SK-N-SH treated with all-trans-retinoic acid at 6 μM for 48 hours (cell line): Measurements from ENCODE around the gene FGF4.

ENCODE experiments used
- ATAC-seq: fragments of 200-7000 bp; cut with Tn5 transposase; 3 replicates; pipeline ENCODE4 v1.9.1; 2020; ENCODE audit warnings: mild to moderate bottlenecking, moderate library complexity
- ARNTL ChIP-seq: fragments of 450-650 bp; formaldehyde crosslinking; IDR thresholded peaks from 2 replicates; pipeline ENCODE4 v1.5.0; 2020; ENCODE audit warnings: low read depth, mild to moderate bottlenecking, moderate library complexity, borderline replicate concordance
- BACH2 ChIP-seq: fragments of 250-450 bp; sonication (Bioruptor Pico); IDR thresholded peaks from 2 replicates; pipeline ENCODE4 v1.9.0; 2021; ENCODE audit warnings: mild to moderate bottlenecking, borderline replicate concordance
- CSDC2 ChIP-seq: fragments of 250-450 bp; sonication (Bioruptor Pico); IDR thresholded peaks from 2 replicates; pipeline ENCODE4 v1.5.0; 2020; ENCODE audit warnings: mild to moderate bottlenecking, moderate library complexity
- GLIS3 ChIP-seq: fragments of 250-450 bp; sonication (Bioruptor Pico); IDR thresholded peaks from 2 replicates; pipeline ENCODE4 v1.5.0; 2020; ENCODE audit warnings: mild to moderate bottlenecking, moderate library complexity
- ISL1 ChIP-seq: fragments of 250-450 bp; sonication (Bioruptor Pico); IDR thresholded peaks from 2 replicates; pipeline ENCODE4 v2.1.2; 2022; ENCODE audit warnings: mild to moderate bottlenecking, moderate library complexity
- PPARA ChIP-seq: fragments of 250-450 bp; sonication (Bioruptor Pico); IDR thresholded peaks from 2 replicates; pipeline ENCODE4 v1.5.0; 2020; ENCODE audit warnings: mild to moderate bottlenecking, borderline replicate concordance
- RARB ChIP-seq: fragments of 250-450 bp; sonication (Bioruptor Pico); IDR thresholded peaks from 2 replicates; pipeline ENCODE4 v1.8.0; 2021; ENCODE audit warnings: mild to moderate bottlenecking, moderate library complexity
- SNAI2 ChIP-seq: fragments of 250-450 bp; sonication (Bioruptor Pico); IDR thresholded peaks from 2 replicates; pipeline ENCODE4 v1.5.0; 2020; ENCODE audit warnings: mild to moderate bottlenecking, moderate library complexity
- TCF4 ChIP-seq: fragments of 250-450 bp; sonication (Bioruptor Pico); IDR thresholded peaks from 2 replicates; pipeline ENCODE4 v1.8.0; 2021; ENCODE audit warnings: mild to moderate bottlenecking, moderate library complexity, borderline replicate concordance
- TOX ChIP-seq: fragments of 250-450 bp; sonication (Bioruptor Pico); IDR thresholded peaks from 2 replicates; pipeline ENCODE4 v1.8.0; 2021; ENCODE audit warnings: mild to moderate bottlenecking, moderate library complexity, borderline replicate concordance
- ZC3H10 ChIP-seq: fragments of 250-450 bp; sonication (Bioruptor Pico); IDR thresholded peaks from 2 replicates; pipeline ENCODE4 v1.5.1; 2021; ENCODE audit warnings: mild to moderate bottlenecking, moderate library complexity
- ZFP3 ChIP-seq: fragments of 250-450 bp; sonication (Bioruptor Pico); IDR thresholded peaks from 2 replicates; pipeline ENCODE4 v1.5.0; 2020; ENCODE audit warnings: mild to moderate bottlenecking, moderate library complexity
- ZFP30 ChIP-seq: fragments of 450-650 bp; formaldehyde crosslinking; IDR thresholded peaks from 2 replicates; pipeline ENCODE4 v1.5.0; 2022; ENCODE audit warnings: mild to moderate bottlenecking, moderate library complexity
- ZNF565 ChIP-seq: fragments of 450-650 bp; formaldehyde crosslinking; conservative IDR thresholded peaks from 2 replicates; pipeline ENCODE4 v1.5.0; 2020; ENCODE audit warnings: low read depth, mild to moderate bottlenecking, moderate library complexity
- ZNF70 ChIP-seq: fragments of 450-650 bp; formaldehyde crosslinking; IDR thresholded peaks from 2 replicates; pipeline ENCODE4 v1.5.0; 2020; ENCODE audit warnings: mild to moderate bottlenecking, moderate library complexity
- ZNF8 ChIP-seq: fragments of 450-650 bp; formaldehyde crosslinking; IDR thresholded peaks from 2 replicates; pipeline ENCODE4 v1.5.0; 2020; ENCODE audit warnings: mild to moderate bottlenecking, moderate library complexity
- TF ChIP-seq, protein P1 (sequence below): fragments of 250-450 bp; sonication (Bioruptor Pico); IDR thresholded peaks from 2 replicates; pipeline ENCODE4 v1.5.1; 2020; ENCODE audit warnings: low read depth, mild to moderate bottlenecking, moderate library complexity
- TF ChIP-seq, protein P2 (sequence below): fragments of 250-450 bp; sonication (Bioruptor Pico); IDR thresholded peaks from 2 replicates; pipeline ENCODE4 v1.8.0; 2021; ENCODE audit warnings: low read depth, mild to moderate bottlenecking, moderate library complexity, borderline replicate concordance
- TF ChIP-seq, protein P3 (sequence below): fragments of 250-450 bp; sonication (Bioruptor Pico); IDR thresholded peaks from 2 replicates; pipeline ENCODE4 v1.8.0; 2020; ENCODE audit warnings: mild to moderate bottlenecking, moderate library complexity, borderline replicate concordance
- TF ChIP-seq, protein P4 (sequence below): fragments of 250-450 bp; sonication (Bioruptor Pico); IDR thresholded peaks from 2 replicates; pipeline ENCODE4 v1.5.1; 2021; ENCODE audit warnings: mild to moderate bottlenecking, moderate library complexity
- TF ChIP-seq, protein P5 (sequence below): fragments of 250-450 bp; sonication (Bioruptor Pico); IDR thresholded peaks from 2 replicates; pipeline ENCODE4 v1.5.0; 2020; ENCODE audit warnings: mild to moderate bottlenecking, moderate library complexity

FGF4 gene

DNA sequence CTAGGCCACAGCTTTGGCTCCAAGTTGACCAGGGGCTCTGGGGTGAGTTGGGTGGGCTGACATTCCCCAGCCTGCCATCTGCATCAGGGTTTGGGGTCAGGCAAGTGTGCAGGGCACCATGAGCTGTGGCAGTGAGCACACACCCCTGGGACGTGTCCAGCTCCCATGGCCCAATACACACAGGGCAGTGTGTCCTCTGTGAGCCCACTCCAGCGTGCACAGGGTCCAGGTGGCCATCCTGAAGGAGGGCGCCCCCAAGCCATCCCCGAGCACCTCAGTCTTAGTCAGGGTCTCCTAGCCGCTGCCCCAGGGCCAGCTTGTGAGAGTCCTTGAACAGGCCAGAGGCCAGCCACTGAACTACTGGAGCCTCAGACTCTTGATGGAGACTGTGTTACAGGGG is 45.3 kb upstream of the FGF4 start:
- TF ChIP-seq RARB (CRISPR knock-in tag), result no peak
- no peak for TF ChIP-seq ZFP3
- TF ChIP-seq, protein P1, sequence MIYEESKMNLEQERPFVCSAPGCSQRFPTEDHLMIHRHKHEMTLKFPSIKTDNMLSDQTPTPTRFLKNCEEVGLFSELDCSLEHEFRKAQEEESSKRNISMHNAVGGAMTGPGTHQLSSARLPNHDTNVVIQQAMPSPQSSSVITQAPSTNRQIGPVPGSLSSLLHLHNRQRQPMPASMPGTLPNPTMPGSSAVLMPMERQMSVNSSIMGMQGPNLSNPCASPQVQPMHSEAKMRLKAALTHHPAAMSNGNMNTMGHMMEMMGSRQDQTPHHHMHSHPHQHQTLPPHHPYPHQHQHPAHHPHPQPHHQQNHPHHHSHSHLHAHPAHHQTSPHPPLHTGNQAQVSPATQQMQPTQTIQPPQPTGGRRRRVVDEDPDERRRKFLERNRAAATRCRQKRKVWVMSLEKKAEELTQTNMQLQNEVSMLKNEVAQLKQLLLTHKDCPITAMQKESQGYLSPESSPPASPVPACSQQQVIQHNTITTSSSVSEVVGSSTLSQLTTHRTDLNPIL (CRISPR knock-in tag), result no peak
- no peak for TF ChIP-seq ZNF70 (CRISPR knock-in tag)
- no peak for TF ChIP-seq ISL1 (CRISPR knock-in tag)
- TF ChIP-seq, protein P2, sequence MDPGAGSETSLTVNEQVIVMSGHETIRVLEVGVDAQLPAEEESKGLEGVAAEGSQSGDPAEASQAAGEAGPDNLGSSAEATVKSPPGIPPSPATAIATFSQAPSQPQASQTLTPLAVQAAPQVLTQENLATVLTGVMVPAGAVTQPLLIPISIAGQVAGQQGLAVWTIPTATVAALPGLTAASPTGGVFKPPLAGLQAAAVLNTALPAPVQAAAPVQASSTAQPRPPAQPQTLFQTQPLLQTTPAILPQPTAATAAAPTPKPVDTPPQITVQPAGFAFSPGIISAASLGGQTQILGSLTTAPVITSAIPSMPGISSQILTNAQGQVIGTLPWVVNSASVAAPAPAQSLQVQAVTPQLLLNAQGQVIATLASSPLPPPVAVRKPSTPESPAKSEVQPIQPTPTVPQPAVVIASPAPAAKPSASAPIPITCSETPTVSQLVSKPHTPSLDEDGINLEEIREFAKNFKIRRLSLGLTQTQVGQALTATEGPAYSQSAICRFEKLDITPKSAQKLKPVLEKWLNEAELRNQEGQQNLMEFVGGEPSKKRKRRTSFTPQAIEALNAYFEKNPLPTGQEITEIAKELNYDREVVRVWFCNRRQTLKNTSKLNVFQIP (CRISPR knock-in tag), result no peak
- no peak for TF ChIP-seq ARNTL (CRISPR knock-in tag)
- TF ChIP-seq ZNF8, result no peak
- no peak for TF ChIP-seq ZNF565 (CRISPR knock-in tag)
- TF ChIP-seq SNAI2, result no peak
- no peak for TF ChIP-seq CSDC2 (CRISPR knock-in tag)
- no peak for TF ChIP-seq TOX (CRISPR knock-in tag)
- TF ChIP-seq ZFP30, result no peak
- TF ChIP-seq, protein P3, sequence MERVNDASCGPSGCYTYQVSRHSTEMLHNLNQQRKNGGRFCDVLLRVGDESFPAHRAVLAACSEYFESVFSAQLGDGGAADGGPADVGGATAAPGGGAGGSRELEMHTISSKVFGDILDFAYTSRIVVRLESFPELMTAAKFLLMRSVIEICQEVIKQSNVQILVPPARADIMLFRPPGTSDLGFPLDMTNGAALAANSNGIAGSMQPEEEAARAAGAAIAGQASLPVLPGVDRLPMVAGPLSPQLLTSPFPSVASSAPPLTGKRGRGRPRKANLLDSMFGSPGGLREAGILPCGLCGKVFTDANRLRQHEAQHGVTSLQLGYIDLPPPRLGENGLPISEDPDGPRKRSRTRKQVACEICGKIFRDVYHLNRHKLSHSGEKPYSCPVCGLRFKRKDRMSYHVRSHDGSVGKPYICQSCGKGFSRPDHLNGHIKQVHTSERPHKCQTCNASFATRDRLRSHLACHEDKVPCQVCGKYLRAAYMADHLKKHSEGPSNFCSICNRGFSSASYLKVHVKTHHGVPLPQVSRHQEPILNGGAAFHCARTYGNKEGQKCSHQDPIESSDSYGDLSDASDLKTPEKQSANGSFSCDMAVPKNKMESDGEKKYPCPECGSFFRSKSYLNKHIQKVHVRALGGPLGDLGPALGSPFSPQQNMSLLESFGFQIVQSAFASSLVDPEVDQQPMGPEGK (CRISPR knock-in tag), result no peak
- TF ChIP-seq TCF4 (CRISPR knock-in tag), result no peak
- no peak for TF ChIP-seq ZC3H10 (CRISPR knock-in tag)
- TF ChIP-seq, protein P4, sequence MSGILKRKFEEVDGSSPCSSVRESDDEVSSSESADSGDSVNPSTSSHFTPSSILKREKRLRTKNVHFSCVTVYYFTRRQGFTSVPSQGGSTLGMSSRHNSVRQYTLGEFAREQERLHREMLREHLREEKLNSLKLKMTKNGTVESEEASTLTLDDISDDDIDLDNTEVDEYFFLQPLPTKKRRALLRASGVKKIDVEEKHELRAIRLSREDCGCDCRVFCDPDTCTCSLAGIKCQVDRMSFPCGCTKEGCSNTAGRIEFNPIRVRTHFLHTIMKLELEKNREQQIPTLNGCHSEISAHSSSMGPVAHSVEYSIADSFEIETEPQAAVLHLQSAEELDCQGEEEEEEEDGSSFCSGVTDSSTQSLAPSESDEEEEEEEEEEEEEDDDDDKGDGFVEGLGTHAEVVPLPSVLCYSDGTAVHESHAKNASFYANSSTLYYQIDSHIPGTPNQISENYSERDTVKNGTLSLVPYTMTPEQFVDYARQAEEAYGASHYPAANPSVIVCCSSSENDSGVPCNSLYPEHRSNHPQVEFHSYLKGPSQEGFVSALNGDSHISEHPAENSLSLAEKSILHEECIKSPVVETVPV (CRISPR knock-in tag), result no peak
- no peak for TF ChIP-seq PPARA
- TF ChIP-seq, protein P5, sequence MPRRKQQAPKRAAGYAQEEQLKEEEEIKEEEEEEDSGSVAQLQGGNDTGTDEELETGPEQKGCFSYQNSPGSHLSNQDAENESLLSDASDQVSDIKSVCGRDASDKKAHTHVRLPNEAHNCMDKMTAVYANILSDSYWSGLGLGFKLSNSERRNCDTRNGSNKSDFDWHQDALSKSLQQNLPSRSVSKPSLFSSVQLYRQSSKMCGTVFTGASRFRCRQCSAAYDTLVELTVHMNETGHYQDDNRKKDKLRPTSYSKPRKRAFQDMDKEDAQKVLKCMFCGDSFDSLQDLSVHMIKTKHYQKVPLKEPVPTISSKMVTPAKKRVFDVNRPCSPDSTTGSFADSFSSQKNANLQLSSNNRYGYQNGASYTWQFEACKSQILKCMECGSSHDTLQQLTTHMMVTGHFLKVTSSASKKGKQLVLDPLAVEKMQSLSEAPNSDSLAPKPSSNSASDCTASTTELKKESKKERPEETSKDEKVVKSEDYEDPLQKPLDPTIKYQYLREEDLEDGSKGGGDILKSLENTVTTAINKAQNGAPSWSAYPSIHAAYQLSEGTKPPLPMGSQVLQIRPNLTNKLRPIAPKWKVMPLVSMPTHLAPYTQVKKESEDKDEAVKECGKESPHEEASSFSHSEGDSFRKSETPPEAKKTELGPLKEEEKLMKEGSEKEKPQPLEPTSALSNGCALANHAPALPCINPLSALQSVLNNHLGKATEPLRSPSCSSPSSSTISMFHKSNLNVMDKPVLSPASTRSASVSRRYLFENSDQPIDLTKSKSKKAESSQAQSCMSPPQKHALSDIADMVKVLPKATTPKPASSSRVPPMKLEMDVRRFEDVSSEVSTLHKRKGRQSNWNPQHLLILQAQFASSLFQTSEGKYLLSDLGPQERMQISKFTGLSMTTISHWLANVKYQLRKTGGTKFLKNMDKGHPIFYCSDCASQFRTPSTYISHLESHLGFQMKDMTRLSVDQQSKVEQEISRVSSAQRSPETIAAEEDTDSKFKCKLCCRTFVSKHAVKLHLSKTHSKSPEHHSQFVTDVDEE (CRISPR knock-in tag), result no peak

DNA sequence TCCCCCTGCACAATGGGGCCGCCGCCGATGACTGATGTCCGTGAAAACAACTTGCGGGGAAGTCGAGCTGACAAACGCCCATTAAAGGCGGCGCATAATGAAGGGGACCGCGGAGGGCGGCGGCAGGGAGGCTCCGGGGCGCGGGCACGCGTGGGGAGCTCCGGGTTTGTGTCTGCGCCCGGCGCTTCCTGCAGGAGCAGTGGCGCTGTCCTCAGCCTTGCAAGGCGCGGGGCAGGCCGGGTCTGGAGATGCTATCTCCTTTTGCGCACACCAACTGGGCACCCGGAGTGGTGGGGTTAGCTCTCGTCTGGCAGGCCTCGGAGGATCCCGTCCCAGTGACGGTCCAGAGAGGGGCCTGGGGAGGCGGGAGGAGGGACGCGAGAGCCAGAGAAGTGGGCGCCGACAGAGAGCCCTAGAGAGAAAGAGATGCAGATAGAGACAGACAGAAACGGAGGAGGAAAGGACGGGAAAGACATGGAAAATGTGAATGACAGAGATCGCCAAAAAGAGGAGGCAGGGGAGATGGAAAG is 44.5 kb upstream of the FGF4 start:
- ATAC-seq, result no peak
- TF ChIP-seq ZNF565 (CRISPR knock-in tag), result no peak
- TF ChIP-seq BACH2 (CRISPR knock-in tag), result no peak
- TF ChIP-seq SNAI2, result no peak
- TF ChIP-seq ISL1 (CRISPR knock-in tag), result no peak
- TF ChIP-seq GLIS3 (CRISPR knock-in tag), result no peak
- TF ChIP-seq, protein P3 (CRISPR knock-in tag), result no peak
- TF ChIP-seq, all 23 proteins: peak for 0

More for the DNA sequence above, 45.3 kb upstream of the FGF4 start:
- no peak for ATAC-seq
